ENCODE results near the gene CRAMP1. TPM values are rescaled to one million over a fixed set of nuclear protein-coding genes. Genes with fewer than 3 reads are reported as not detected.

The CRAMP1 gene
- total RNA-seq, 1 donor from 2014 or later, result 24.1 TPM

DNA sequence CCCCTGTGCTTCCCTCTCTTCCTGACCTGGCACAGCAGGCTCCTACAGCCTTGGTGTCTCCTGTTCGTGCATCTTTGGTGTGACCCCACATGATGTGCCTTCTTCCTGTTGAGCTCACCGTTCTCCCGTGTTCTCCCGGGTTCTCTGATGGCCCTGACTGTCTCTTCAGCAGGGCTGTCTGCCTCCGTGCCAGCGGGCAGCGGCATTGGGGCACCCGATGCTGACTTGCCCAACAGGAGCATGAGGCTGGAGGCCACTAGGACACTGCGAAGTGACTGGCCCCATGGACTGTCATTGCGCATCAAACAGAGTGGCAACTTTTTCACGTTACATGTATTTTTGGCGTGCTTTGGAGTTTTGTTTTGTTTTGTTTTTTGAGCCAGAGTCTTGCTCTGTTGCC is 22.4 kb downstream of the CRAMP1 start:
- TF ChIP-seq, protein P1, sequence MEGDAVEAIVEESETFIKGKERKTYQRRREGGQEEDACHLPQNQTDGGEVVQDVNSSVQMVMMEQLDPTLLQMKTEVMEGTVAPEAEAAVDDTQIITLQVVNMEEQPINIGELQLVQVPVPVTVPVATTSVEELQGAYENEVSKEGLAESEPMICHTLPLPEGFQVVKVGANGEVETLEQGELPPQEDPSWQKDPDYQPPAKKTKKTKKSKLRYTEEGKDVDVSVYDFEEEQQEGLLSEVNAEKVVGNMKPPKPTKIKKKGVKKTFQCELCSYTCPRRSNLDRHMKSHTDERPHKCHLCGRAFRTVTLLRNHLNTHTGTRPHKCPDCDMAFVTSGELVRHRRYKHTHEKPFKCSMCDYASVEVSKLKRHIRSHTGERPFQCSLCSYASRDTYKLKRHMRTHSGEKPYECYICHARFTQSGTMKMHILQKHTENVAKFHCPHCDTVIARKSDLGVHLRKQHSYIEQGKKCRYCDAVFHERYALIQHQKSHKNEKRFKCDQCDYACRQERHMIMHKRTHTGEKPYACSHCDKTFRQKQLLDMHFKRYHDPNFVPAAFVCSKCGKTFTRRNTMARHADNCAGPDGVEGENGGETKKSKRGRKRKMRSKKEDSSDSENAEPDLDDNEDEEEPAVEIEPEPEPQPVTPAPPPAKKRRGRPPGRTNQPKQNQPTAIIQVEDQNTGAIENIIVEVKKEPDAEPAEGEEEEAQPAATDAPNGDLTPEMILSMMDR (IDR thresholded peaks at IDR 0.05), result no peak
- H3K36me3 ChIP-seq, result peaks cover 96% of the 10 kb centered on the region
- H3K27ac ChIP-seq, result no peak overlapping the region
- no peaks in the 10 kb centered on the region for H3K27me3 ChIP-seq (ENCODE audit: low read depth)
- intact Hi-C loops (cut with DNase I), result no loop called here
- DNase-seq, result no peak
- no peaks in the 10 kb centered on the region for H3K9me3 ChIP-seq
- no peaks in the 10 kb centered on the region for H3K4me1 ChIP-seq
- ATAC-seq, result no peak
- no peak overlapping the region for H3K4me3 ChIP-seq

DNA sequence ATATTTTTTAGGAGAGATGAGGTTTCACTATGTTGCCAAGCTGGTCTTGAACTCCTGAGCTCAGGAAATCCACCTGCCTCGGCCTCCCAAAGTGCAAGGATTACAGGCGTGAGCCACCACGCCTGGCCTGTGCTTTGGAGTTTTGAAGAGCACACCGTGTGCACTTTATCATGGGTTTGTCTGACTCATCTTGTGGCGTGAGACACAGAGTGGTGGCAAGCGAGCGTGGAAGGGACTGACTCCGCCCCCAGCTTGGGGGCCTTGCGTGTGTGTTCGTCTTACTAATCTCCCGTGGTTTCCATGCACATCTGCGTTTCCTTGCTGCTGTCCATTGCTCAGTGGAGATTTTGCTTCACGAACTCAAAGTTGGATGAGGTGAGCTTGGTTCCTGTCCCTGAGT is 22.9 kb downstream of the CRAMP1 start:
- no peaks in the 10 kb centered on the region for H3K27me3 ChIP-seq (ENCODE audit: low read depth)
- TF ChIP-seq, protein P1 (IDR thresholded peaks at IDR 0.05), result no peak
- intact Hi-C loops (cut with DNase I), result no loop called here
- DNase-seq, result no peak
- H3K27ac ChIP-seq, result no peak overlapping the region
- H3K36me3 ChIP-seq, result peaks cover 96% of the 10 kb centered on the region
- ATAC-seq, result no peak
- H3K4me3 ChIP-seq, result no peak overlapping the region
- H3K4me1 ChIP-seq, result no peaks in the 10 kb centered on the region
- no peaks in the 10 kb centered on the region for H3K9me3 ChIP-seq

DNA sequence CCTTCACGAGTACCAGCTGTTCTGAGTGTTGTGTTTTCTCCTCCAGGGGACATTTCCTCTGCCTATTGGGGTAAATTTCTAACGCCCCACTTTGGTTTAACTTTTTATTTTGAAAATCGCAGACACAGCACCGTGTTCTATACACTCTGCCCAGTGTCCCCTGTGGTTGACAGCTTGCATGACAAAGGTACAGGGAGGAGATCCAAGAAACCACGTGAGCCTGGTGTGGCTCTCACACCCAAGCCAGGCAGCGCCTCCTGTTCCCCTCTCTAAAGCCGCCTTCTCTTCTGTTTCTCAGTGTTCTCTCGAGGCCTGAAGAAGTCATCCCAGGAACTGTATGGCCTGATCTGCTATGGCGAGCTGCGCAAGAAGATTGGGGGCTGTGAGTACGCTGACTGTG is 25.4 kb downstream of the CRAMP1 start:
- DNase-seq (no peak), ATAC-seq (no peak)
- H3K27ac ChIP-seq, result no peak overlapping the region
- TF ChIP-seq, protein P1 (IDR thresholded peaks at IDR 0.05), result no peak
- H3K36me3 ChIP-seq, result peaks cover 96% of the 10 kb centered on the region
- no peaks in the 10 kb centered on the region for H3K9me3 ChIP-seq
- H3K27me3 ChIP-seq (ENCODE audit: low read depth), result no peaks in the 10 kb centered on the region
- peaks cover 7% of the 10 kb centered on the region for H3K4me1 ChIP-seq
- intact Hi-C loops (cut with DNase I), result no loop called here
- no peak overlapping the region for H3K4me3 ChIP-seq

DNA sequence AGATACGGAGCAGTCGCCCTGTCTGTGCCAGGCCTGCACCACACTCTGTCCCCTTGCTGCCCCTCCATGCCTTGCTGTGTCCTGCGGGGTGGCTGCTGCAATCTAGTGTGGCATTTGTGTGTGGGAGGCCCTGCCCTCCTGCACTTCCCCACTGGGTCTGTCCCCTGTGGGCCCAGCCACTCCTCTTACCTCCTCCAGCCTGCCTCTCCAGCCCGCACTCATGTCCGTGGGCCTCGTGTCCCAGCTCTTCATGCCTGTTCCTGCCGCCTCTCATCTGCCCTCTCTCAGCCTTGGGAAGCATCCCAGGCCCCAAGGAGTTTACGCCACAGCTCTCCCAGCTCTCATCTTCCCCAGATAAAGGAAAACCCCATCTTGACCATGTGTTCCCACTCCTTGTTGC is 26.6 kb downstream of the CRAMP1 start:
- Histone ChIP-seq H3K4me3 (no peak overlapping the region), H3K9me3 (no peaks in the 10 kb centered on the region), H3K4me1 (peaks cover 7% of the 10 kb centered on the region), H3K27ac (no peak overlapping the region), H3K27me3 (ENCODE audit: low read depth) (no peaks in the 10 kb centered on the region), H3K36me3 (peaks cover 94% of the 10 kb centered on the region)
- DNase-seq, result no peak
- TF ChIP-seq, protein P1 (IDR thresholded peaks at IDR 0.05), result no peak
- ATAC-seq, result no peak
- intact Hi-C loops (cut with DNase I), result no loop called here

DNA sequence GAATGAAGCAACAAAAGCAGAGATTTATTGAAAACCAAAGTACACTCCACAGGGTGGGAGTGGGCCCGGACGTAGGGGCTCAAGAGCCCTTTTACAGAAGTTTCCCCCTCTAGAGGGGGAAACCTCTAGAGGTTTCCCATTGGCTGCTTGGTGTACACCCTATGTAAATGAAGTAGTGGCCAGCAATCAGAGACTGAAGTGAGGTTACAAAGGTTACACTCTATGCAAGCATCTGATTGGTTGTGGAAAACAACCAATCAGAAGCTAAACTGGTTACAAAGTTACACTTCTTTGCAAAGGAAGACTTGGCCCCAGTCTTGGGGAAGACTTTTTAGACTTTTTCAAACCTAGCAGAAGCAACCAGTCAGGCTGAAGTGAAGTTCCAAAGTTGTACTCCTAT is 27.1 kb downstream of the CRAMP1 start:
- peaks cover 94% of the 10 kb centered on the region for H3K36me3 ChIP-seq
- no peaks in the 10 kb centered on the region for H3K27me3 ChIP-seq (ENCODE audit: low read depth)
- no peak for DNase-seq
- TF ChIP-seq, protein P1 (IDR thresholded peaks at IDR 0.05), result no peak
- intact Hi-C loops (cut with DNase I), result no loop called here
- ATAC-seq, result no peak
- H3K9me3 ChIP-seq, result no peaks in the 10 kb centered on the region
- no peak overlapping the region for H3K4me3 ChIP-seq
- peaks cover 7% of the 10 kb centered on the region for H3K4me1 ChIP-seq
- H3K27ac ChIP-seq, result no peak overlapping the region

DNA sequence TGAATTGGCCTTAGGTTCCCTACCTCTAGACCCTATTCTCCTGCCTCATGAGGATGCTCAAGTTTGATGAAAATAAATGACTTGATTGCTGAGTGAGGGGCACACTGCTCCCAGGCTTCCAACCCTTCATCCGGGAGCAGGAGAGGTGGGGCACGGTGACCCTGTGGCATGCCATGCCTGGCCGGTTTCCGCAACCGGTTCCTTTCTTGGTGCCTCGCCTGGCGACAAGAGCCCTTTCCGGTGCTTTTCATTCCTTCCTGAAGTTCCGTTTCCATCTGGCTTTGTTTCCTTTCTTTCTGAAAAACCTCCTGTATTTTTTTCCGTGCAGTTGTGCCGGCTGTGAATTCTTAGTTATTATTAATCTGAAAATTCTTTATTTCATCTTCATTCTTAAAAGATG is 27.7 kb downstream of the CRAMP1 start:
- Histone ChIP-seq H3K4me3 (no peak overlapping the region), H3K36me3 (peaks cover 91% of the 10 kb centered on the region), H3K4me1 (peaks cover 7% of the 10 kb centered on the region), H3K9me3 (no peaks in the 10 kb centered on the region), H3K27me3 (ENCODE audit: low read depth) (no peaks in the 10 kb centered on the region), H3K27ac (peak overlapping the region; percentile 1)
- DNase-seq, result no peak
- intact Hi-C loops (cut with DNase I), result no loop called here
- no peak for ATAC-seq
- TF ChIP-seq, protein P1 (IDR thresholded peaks at IDR 0.05), result no peak
